GM21576 (cell line): ENCODE measurements around the gene KLHL5.

Experiments
- ATAC-seq: cut with Tn5 transposase; IDR thresholded peaks from one replicate; pipeline ENCODE4 v1.9.1; 2021; ENCODE audit warnings: mild to moderate bottlenecking, moderate library complexity; ENCODE audit not compliant: unreplicated experiment

The KLHL5 gene

GRCh38 chr4:39169426-39169825 lies 107.4 kb downstream of the KLHL5 start:
- no peak for ATAC-seq

- ATAC-seq, result no peak
These were observed 108.3 kb downstream of the KLHL5 start for GRCh38 chr4:39170301-39170700.
